NK-92 (cell line): ENCODE measurements around the gene HPCAL1.
"Not testable (repeated sequence)": the region's sequence is repeated elsewhere in the genome, so short reads cannot be mapped to it uniquely, and the experiment has no call there.

Source experiments
- DNase-seq: peaks from one replicate; lab custom pipeline; 2025; ENCODE audit not compliant: unreplicated experiment; lab: John Stamatoyannopoulos, UW

HPCAL1 gene

DNA sequence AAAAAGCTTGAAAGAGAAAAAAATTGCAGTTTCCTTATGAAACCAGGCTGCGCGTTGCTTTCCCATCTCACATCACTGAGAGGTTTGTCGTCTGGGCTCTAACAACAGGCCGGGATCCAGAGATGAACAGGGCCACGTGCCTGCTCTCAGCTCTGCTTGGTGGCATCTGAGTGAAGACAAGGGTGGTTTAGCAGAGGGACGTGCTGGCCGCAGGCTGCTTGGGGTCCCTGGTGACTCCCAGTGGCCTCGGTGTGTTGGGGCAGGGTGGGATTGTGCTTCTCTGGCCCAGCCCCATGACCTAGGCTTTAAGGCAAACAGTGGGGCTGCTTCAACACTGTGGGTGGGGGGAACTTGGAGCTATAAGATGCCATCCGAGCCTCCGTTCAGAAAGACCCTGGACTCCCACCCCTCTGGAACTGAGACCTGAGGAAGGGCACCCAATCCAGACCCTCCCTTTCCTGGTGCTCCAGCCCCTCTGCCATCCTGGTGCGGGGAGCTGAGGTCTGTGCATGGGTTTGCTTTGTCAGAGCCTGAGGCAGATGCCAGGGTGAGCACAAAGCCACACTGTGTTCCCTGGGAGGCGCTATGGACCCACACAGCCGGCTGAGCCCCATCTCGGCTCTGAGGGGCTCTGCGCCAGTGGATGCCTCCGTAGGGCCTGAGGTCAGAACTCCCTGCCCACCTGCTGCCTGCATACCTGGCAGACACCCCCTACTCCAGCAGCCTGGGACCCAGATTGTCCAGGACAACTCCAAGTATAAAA is 18.4 kb upstream of the HPCAL1 start:
- DNase-seq = no peak

DNA sequence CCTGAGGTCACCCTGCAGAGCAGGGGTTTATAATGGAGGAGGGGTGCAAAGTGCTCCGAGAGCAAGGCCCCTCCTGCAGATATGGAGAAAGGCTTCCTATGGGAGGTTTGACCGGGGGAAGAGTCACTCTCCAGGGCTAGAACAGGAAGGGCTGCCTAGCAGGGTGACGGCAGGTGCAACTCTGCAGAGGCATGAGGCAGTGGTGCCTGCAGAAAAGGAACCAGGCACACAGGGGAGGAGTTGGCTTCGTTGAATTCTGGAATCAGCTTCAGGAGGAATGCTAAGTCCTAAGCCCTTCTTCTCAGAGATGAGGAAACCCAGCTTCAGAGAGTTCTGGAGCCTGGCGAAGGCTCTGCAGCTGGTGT is 17.5 kb upstream of the HPCAL1 start:
- DNase-seq = no peak

- DNase-seq = no peak
Measured at GRCh38 chr2:10285556-10286198, 17.0 kb upstream of the HPCAL1 start.

GRCh38 chr2:10286216-10287037 is 16.3 kb upstream of the HPCAL1 start:
- no peak for DNase-seq

DNA sequence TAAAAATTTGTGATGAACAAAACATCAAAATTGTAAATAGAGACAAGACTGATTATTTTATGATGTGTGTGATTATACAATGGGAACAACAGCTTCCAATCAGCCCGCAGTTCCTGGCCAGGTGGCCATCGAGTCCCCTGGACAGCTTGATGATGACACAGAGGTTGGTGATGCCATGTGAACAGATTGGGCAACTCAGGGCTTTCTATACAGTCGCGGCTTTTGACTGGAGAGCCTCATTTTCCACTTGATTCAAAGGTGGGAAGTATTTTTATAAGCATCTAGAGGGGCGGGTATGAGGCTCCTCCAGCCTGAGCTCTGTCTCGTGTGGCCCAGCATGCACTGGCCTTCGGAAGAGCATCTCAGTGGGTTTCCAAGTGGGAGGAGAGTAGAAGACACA is 14.9 kb upstream of the HPCAL1 start:
- no peak for DNase-seq

DNA sequence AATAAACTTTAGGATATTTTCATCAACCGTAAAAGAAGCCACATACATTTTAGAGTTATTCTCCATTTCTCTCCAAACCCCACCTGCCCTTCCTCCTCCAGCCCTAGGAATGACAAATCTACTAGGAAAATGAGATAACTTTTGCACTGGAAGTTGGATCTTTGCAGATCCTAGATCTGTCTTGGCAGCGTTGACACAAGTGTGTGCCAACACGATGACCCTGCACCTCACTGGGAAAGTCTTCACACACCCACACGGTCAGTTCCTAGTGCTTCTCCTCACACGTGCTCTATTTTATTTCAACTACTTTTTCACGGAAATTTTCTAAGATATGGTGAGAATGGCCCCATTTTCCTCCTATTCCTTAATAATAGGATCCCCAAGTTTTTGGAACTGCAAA is 14.1 kb upstream of the HPCAL1 start:
- no peak for DNase-seq

- no peak for DNase-seq
Measured at GRCh38 chr2:10289352-10289751, 13.4 kb upstream of the HPCAL1 start.

- no peak for DNase-seq
Measured at GRCh38 chr2:10289891-10290290, 12.8 kb upstream of the HPCAL1 start.

DNA sequence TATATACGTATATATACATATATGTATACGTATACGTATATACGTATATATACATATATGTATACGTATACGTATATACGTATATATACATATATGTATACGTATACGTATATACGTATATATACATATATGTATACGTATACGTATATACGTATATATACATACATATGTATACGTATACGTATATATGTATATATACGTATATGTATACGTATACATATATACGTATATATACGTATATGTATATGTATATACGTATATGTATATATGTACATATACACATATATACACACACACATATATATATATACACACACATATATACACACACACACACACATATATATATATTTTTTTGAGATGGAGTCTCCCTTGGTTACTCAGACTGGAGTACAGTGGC is 11.3 kb upstream of the HPCAL1 start:
- not testable (repeated sequence) for DNase-seq

DNA sequence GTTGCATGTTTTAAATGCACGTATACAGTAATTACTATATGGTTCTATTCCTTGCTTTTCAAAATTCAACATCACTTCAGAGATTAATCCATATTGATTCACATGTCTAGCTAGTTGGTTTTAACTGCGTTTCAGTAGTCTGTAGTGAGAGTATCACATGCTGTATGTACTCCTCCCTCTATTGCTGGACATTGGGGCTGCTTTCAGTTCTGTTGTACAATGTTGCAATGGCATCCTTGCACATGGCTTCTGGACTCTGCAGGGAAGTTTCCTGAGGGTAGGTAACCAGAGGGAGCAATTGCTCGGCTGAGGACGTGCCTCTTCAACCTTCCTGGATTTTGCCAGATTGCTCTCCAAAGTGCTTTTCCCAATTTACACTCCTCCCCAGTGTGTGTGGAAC is 10.7 kb upstream of the HPCAL1 start:
- DNase-seq = no peak

DNA sequence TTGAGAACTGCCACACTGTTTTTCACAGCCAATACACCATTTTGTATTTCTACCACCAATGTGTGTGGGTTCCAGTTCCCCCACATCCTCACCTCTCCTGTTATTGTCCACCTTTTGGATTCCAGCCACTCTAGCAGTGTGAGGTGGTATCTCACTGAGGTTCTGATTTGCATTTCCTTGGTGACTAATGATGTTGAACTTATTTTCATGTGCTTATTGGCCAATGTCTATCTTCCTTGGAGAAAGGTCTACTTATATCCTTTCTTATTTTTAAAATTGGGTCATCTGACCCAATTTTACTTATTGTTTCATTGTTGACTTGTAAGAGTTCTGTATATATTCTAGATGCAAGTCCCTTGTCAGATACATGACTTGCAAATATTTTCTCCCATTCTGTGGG is 9.1 kb upstream of the HPCAL1 start:
- DNase-seq = no peak

GRCh38 chr2:10294077-10294476 is 8.6 kb upstream of the HPCAL1 start:
- DNase-seq = no peak

GRCh38 chr2:10295649-10296048 is 7.1 kb upstream of the HPCAL1 start:
- DNase-seq = not testable (repeated sequence)

DNA sequence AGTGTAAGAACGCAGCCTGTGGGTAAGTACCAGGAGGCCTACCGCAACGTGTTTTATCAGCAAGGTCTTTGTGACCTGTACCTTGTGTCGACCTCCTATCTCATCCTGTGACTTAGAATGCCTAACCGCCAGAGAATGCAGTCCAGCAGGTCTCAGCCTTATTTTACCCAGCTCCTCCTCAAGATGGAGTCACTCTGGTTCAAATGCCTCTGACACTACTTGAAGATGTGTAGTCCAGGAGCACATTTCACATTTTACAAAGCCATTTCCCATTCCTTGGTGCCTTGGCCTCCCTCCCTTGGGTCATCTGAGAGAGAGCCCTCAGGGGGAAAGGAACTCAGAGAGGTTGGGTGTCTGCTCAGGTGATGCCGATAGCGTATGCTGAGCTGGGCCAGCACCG is 6.6 kb upstream of the HPCAL1 start:
- no peak for DNase-seq

DNA sequence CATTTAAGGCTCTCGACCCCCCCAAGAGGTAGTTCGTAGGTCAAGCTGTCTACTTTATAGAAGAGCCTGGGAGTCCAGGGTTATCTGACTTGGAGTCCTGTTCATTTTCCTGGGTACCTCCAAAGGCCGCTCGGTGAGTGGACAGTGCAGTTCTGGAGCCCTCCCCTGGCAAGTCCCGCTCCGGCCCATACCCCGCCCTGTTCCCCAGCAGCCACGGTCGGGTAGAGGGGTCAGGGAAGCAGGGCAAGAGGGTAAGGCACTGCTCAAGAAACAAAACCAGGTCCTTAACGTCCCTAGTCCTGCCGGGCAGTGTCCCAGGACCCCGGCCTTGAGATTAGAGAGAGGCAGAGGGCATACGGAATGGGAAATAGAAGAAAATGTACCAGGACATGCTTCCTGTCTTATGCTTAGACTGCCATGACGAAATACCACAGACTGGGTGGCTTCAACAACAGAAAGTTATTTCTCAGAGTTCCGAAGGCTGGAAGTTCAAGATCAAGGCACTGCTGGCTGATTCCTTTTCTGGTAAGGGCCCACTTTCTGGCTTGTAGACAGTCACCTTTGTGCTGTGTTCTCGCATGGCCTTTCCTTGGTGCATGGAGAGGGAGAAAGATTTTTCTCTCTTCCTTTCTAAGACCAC is 5.4 kb upstream of the HPCAL1 start:
- no peak for DNase-seq

DNA sequence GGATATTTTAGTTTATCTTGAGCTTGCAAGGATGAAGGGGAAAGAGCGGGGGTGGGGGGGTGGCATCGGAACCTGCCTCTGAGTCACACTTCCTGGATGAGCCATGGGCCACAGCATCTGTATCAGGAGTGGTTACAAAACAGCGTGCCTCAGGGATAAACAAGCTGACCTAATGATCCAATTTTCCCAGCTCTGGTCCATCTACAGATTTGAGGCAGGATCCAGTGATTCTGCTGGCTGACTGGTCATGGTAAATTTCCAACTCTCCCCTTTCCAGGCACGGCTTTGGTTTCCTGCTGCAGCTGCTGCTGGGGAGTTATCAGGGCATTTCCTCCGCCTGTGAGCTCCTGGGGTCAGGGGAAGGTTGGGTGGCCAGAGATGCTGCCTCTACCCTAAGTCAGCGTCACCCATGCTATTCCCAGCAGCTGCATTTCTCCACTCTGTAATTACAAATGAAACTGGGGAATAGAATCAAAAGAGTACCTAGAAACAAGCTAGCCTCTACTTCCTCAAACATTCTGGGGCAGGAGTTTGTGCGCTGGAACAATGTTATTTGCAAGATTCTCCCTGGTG is 4.7 kb upstream of the HPCAL1 start:
- DNase-seq = no peak

DNA sequence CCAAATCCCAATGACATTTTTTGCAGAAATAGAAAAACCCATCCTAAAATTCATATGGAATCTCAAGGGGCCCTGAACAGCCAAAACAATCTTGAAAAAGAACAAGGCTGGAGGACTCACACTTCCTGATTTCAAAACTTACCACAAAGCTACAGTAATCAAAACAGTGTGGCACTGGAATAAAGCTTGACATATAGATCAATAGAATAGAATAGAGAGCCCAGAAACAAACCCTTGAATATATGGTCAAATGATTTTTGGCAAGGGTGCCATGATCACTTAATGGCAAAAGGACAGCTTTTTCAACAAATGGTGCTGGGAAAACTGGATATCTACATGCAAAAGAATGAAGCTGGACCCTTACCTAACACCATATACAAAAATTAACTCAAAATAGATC is 3.9 kb upstream of the HPCAL1 start:
- DNase-seq = not testable (repeated sequence)

GRCh38 chr2:10300328-10300920 is 2.3 kb upstream of the HPCAL1 start:
- no peak for DNase-seq

GRCh38 chr2:10300997-10301940 is 1.4 kb upstream of the HPCAL1 start:
- no peak for DNase-seq
